ENCODE measurements around the gene MAP3K3. TPM values are rescaled to one million over a fixed set of nuclear protein-coding genes. Genes with fewer than 3 reads are reported as not detected.

MAP3K3 gene
- total RNA-seq (2022), result 15.3 and 16.2 TPM in 2 replicates
- percentile 56 among the genes with signal in this experiment for Bru-seq, nascent RNA
- percentile 55 among the genes with signal in this experiment for BruChase-seq, experiment 1, labeled RNA remaining after a 2-hour chase
- percentile 52 among the genes with signal in this experiment for BruChase-seq, experiment 2, labeled RNA remaining after a 6-hour chase
- long read RNA-seq, full-length matches to known transcripts, result 10 of 21 reads
- long read RNA-seq, partial matches to known transcripts, result 4 of 21 reads
- long read RNA-seq, other reads (novel, unspliced or antisense), result 7 of 21 reads

GRCh38 chr17:63621684-63622573 is at the start of gene MAP3K3:
MAP3K3 (plus strand) TSS chr17:63622417; CDS start chr17:63622760, 343 bp downstream.
- Histone ChIP-seq H3K4me1 (no peaks in the 10 kb centered on the region; the same call in 1 of the 2 replicates), H3K36me3 (ENCODE audit: control insufficient read depth, insufficient read depth, low read length) (no peaks in the 10 kb centered on the region), H3K4me3 (ENCODE audit: low read depth, low read length) (peak within 1 kb of the TSS; percentile 95), H3K9me3 (no peaks in the 10 kb centered on the region), H3K27me3 (replicated peaks; ENCODE audit: control insufficient read depth, insufficient read depth, low read length) (no peaks in the 10 kb centered on the region)
- peaks cover 11% of the 10 kb centered on the region for H3K27me3 Mint-ChIP-seq (ENCODE audit: insufficient read depth, unreplicated experiment)
- peaks cover 12% of the 10 kb centered on the region for H3K36me3 Mint-ChIP-seq (ENCODE audit: insufficient read depth, unreplicated experiment)
- no peaks in the 10 kb centered on the region for H3K9me3 Mint-ChIP-seq (ENCODE audit: unreplicated experiment)
- no TSS peak for BruUV-seq (replicated peaks)
- H3K4me1 Mint-ChIP-seq (ENCODE audit: low read depth, unreplicated experiment), result peaks cover 16% of the 10 kb centered on the region
- POLR2A ChIA-PET, result interaction anchor here (0.5 to 1.4 kb wide), 19 partner anchors 8 to 1673 kb away, joined by 3 to 11 read pairs (median 4); partner anchors contain the start of genes CCDC47, CYB561, DCAF7 and TACO1
- peak within 1 kb of the TSS; percentile 78 for H3K27ac Mint-ChIP-seq (ENCODE audit: unreplicated experiment)
- TF ChIP-seq CTCF (IDR thresholded peaks at IDR 0.05; ENCODE audit: insufficient read depth in 1 of 2, low read depth in 1 of 2, low read length in 1 of 2, severe bottlenecking in 1 of 2, unreplicated experiment in 1 of 2), result peak in 1 of 2 experiments; percentile 3
- CTCF ChIA-PET, result interaction anchor here (0.6 to 1.5 kb wide), 11 partner anchors 10 to 695 kb away, joined by 3 to 25 read pairs (median 5); partner anchors contain the start of gene GH1
- H3K4me3 Mint-ChIP-seq (ENCODE audit: unreplicated experiment), result peak within 1 kb of the TSS; percentile 94
- DNase-seq, result peak; percentile 99 to 100
- intact Hi-C loops (cut with micrococcal nuclease; ENCODE audit: unreplicated experiment), result loop anchor here (1.0 to 10.0 kb wide), 4 partner anchors 72 to 223 kb away; partner anchors contain the start of genes DCAF7, SMARCD2 and STRADA

GRCh38 chr17:63573634-63574033 is 48.6 kb upstream of the MAP3K3 start:
- ChIA-PET POLR2A (no interaction called here), CTCF (no interaction called here)
- no peaks in the 10 kb centered on the region for H3K36me3 Mint-ChIP-seq (ENCODE audit: insufficient read depth, unreplicated experiment)
- peak in 1 of 2 experiments; percentile 44 for TF ChIP-seq CTCF (IDR thresholded peaks at IDR 0.05; ENCODE audit: insufficient read depth in 1 of 2, low read depth in 1 of 2, low read length in 1 of 2, severe bottlenecking in 1 of 2, unreplicated experiment in 1 of 2)
- no peak overlapping the region for H3K4me3 ChIP-seq (ENCODE audit: low read depth, low read length)
- H3K27me3 ChIP-seq (replicated peaks; ENCODE audit: control insufficient read depth, insufficient read depth, low read length), result no peaks in the 10 kb centered on the region
- no peaks in the 10 kb centered on the region for H3K9me3 ChIP-seq
- peak overlapping the region; percentile 32 for H3K27ac Mint-ChIP-seq (ENCODE audit: unreplicated experiment)
- BruUV-seq (replicated peaks), result no TSS peak
- H3K36me3 ChIP-seq (ENCODE audit: control insufficient read depth, insufficient read depth, low read length), result no peaks in the 10 kb centered on the region
- peaks cover under 1% of the 10 kb centered on the region for H3K4me1 Mint-ChIP-seq (ENCODE audit: low read depth, unreplicated experiment)
- no peak overlapping the region for H3K4me3 Mint-ChIP-seq (ENCODE audit: unreplicated experiment)
- intact Hi-C loops (cut with micrococcal nuclease; ENCODE audit: unreplicated experiment), result loop anchor here (1.0 to 2.0 kb wide), 2 partner anchors 51 to 148 kb away; partner anchors contain the start of gene KCNH6
- H3K9me3 Mint-ChIP-seq (ENCODE audit: unreplicated experiment), result no peaks in the 10 kb centered on the region
- no peaks in the 10 kb centered on the region for H3K27me3 Mint-ChIP-seq (ENCODE audit: insufficient read depth, unreplicated experiment)
- H3K4me1 ChIP-seq, result peaks cover 4% of the 10 kb centered on the region; the same call in 1 of the 2 replicates
- DNase-seq, result peak in 1 of 2 experiments; percentile 33

All from Caco-2 (cell line).